T1000 (cell line): ENCODE results near the gene NUBP2.
"Not testable (repeated sequence)": the region's sequence is repeated elsewhere in the genome, so short reads cannot be mapped to it uniquely, and the experiment has no call there.

Source experiments
- DNase-seq: peaks from one replicate; lab custom pipeline; 2025; ENCODE audit warnings: mixed read lengths; lab: John Stamatoyannopoulos, UW

Gene NUBP2

DNA sequence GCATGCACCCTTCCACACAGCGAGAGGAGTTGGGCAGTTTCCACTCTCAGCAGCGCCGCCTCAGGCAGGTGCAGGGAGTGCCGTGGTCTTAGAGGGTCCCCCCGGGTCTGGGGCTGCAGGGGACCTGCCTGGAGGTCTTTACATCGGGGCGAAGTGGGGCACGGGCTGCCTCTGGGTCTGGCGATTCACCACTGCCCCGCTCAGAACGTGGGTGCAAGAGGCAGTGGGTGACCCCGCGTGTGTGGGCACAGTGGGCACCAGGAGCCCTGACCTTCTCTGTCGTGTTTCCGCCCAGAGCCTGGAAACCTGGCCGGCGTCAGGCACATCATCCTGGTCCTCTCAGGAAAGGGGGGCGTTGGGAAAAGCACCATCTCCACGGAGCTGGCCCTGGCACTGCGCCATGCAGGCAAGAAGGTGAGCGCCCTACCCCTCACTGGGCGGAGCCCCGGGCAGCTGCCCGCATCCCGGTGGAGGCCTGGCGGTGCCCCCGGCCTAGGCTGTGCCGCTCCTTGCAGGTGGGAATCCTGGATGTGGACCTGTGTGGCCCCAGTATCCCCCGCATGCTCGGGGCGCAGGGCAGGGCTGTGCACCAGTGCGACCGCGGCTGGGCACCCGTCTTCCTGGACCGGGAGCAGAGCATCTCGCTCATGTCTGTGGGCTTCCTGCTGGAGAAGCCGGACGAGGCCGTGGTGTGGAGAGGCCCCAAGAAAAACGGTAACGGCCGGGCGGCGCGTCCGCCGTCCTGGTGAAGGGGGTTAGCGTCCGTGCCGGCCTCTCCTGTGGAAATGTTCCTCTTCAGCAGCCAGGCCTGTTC is 3.7 kb downstream of the NUBP2 start:
- DNase-seq: no peak

- no peak for DNase-seq
These were observed 4.2 kb downstream of the NUBP2 start for GRCh38 chr16:1787056-1787321.

DNA sequence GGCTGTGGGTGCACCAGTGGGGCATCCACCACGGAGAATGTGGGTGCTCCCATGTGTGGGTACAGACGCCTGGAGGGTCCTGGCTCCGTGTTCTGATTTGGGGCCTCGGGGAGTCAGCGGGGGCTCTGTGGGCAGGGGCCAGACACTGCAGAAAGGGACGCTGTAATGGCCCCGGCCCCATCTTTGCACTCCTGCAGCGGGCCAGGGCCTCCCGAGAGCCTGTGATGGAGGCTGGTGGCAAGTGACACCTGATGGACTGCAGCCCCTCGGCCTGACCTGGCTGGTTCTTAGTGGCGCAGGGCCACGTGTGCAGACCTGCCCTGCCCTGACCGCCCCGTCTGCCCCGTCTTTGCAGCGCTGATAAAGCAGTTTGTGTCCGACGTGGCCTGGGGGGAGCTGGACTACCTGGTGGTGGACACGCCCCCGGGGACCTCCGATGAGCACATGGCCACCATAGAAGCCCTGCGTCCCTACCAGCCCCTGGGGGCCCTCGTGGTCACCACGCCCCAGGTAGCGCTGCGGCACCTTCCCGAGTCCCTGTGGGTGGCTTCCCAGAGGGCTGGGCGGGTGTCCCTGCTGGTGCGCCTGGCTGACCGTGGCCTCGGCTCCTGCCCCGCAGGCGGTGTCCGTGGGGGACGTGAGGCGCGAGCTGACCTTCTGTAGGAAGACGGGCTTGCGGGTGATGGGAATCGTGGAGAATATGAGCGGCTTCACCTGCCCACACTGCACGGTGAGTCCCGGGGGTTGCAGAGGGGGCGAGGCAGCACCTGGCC is 4.7 kb downstream of the NUBP2 start:
- no peak for DNase-seq

DNA sequence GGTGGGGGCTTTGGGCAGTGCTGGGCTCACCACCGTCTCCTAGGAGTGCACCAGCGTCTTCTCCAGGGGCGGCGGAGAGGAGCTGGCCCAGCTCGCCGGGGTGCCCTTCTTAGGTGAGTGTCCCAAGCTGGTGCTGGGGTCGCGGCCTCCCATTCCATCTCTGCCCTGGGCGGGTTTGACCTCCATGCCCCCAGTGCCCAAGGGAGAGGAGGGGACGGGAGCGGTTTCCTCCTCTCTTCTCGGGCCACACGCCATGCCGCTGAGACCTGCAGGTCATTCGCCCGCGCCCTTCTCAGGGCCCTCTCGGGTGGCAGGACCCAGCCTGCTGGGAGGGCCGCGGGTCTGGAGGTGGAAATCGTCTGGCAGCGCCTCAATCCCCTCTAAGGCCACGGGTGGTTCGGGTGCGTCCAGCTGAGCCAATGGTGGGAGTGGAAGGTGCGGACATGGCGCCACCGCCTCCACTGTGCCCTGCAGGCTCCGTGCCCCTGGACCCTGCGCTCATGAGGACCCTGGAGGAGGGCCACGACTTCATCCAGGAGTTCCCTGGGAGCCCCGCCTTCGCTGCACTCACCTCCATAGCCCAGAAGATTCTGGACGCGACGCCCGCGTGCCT is 5.4 kb downstream of the NUBP2 start:
- no peak for DNase-seq

- DNase-seq: no peak
These were observed 5.9 kb downstream of the NUBP2 start for GRCh38 chr16:1788708-1789100.

GRCh38 chr16:1789643-1790045 is 6.9 kb downstream of the NUBP2 start:
- no peak for DNase-seq

DNA sequence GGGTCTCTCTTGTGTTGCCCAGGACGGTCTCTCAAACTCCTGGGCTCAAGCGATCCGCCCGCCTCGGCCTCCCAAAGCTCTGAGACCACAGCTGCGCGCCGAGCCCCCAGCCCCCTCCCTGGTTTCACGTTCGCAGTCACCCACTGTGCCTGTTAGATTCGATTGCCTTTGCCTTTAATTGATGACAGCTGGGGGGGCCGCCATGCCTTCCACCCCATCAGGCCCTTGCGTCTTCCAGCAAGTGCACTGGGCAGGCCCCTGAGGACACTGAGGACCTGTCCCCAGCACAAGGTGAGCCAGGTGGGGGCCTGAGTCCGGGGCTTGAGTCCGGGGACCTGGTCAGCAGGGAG is 7.5 kb downstream of the NUBP2 start:
- no peak for DNase-seq

GRCh38 chr16:1790611-1791255 is 8.0 kb downstream of the NUBP2 start:
- no peak for DNase-seq

DNA sequence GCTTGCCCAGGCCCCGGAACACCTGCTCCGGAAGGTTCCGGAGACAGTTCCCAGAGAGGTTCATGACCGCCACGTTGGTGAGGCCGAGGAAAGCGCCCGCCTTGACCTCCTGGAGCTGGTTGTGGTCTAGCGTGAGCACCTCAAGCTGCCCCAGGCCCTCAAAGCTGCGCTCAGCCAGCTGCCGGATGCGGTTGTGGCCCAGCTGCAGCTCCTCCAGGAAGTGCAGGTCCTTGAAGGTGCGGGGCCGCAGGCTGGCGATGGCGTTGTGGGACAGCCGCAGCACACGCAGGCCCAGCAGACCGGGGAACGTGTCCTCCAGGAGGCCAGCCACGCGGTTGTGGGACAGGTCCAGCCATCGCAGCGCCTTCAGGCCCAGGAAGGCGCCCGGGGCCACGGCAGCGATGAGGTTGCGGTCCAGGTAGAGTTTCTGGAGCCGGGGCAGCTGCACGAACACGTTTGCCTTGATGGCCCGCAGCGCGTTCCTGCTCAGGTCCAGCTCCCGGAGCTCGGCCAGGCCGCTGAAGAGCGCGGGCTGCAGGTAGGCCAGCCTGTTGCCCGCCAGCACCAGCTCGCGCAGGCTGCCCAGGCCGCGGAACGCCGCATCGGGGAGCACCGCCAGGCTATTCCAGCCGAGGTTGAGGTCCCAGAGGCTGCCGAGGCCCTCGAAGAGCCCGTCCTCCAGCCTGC is 8.6 kb downstream of the NUBP2 start:
- DNase-seq: no peak

- no peak for DNase-seq
These were observed 9.4 kb downstream of the NUBP2 start for GRCh38 chr16:1791943-1792812.

GRCh38 chr16:1792836-1793577 is 10.2 kb downstream of the NUBP2 start:
- DNase-seq: no peak

GRCh38 chr16:1793578-1794220 is 10.9 kb downstream of the NUBP2 start, which contains the start of gene IGFALS:
Gene IGFALS (minus strand): TSS chr16:1793705. CDS start chr16:1793652, 53 bp downstream.
- no peak for DNase-seq

DNA sequence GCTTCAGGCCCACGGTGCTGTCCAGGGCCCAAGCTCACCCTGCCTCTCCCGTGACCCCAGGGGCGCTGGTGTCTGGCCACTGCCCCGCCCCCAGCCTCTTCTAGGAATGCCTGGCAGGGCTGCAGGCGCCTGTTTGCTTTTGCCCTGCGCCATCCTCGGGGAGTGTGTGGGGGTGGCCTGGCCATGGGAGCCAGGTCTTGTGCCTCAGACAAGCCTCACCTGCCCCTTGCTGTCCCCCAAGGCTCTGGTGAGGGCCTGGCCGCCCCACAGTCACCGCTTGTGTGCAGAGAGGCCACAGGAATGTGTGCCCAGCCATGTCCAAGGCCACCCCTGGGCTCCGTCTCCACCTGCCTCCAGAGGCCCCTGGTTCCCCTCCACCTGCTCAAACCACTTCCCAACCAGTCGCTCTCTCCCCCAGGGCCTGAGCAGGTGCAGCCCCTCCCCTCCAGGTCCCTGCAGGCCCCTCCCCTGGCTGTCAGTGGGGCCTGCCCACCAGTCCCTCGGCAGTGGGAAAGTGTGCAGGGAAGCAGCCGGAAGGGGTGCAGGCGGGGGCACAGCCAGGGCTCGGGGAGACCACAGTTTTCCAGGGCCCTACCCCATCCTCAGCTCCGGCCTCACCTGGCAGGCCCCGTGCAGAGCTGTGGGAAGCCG is 11.6 kb downstream of the NUBP2 start:
- DNase-seq: no peak

GRCh38 chr16:1794908-1795666 is 12.3 kb downstream of the NUBP2 start:
- DNase-seq: no peak

GRCh38 chr16:1799263-1799662 is 16.5 kb downstream of the NUBP2 start:
- DNase-seq: not testable (repeated sequence)

- no peak for DNase-seq
These were observed 17.9 kb downstream of the NUBP2 start for GRCh38 chr16:1800701-1801100.

DNA sequence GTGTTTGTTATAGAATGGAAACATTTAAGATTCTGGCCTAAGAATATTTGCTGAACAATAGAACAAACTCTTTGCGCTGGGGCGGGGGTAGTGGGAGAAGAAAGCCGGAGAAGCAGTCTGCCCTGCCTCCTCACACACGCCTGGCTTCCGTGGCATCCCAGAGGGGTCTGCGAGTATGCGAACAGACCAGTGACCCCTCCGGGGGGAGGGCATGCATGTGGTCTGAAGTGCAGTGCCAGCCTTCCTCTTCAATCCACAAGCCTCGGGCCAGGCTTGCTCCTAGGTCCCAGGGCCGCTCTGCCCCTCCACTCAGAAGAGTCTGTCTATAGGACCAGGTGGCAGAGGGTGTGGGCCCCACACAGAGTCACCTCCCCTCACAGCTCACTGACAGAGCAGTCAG is 24.9 kb downstream of the NUBP2 start:
- DNase-seq: no peak

DNA sequence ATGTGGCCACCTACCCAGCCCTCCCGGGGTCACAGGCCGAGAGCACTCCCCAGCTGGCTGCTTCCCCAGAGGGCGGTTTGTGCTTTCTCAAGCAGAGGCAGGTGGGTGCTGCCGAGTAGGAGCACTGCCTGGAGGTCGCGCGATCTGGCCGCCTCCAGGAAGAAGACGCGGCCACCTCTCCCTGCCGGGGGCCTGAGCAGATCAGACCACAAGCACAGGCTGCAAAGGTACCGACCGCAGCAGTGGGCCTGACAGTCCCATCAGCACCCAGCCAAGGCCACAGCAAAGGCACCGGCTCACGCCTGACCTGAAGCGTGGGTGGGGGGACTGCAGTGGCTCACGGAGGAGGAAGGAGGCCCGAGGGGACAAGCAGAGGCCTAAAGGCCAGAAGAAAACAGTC is 25.9 kb downstream of the NUBP2 start:
- no peak for DNase-seq
